HG02588 (cell line): ENCODE data around the gene DCAF12L1.

Source experiments
- ATAC-seq: cut with Tn5 transposase; IDR thresholded peaks from one replicate; pipeline ENCODE4 v1.9.1; 2021; ENCODE audit warnings: mild to moderate bottlenecking, moderate library complexity; ENCODE audit not compliant: unreplicated experiment

DCAF12L1 gene

DNA sequence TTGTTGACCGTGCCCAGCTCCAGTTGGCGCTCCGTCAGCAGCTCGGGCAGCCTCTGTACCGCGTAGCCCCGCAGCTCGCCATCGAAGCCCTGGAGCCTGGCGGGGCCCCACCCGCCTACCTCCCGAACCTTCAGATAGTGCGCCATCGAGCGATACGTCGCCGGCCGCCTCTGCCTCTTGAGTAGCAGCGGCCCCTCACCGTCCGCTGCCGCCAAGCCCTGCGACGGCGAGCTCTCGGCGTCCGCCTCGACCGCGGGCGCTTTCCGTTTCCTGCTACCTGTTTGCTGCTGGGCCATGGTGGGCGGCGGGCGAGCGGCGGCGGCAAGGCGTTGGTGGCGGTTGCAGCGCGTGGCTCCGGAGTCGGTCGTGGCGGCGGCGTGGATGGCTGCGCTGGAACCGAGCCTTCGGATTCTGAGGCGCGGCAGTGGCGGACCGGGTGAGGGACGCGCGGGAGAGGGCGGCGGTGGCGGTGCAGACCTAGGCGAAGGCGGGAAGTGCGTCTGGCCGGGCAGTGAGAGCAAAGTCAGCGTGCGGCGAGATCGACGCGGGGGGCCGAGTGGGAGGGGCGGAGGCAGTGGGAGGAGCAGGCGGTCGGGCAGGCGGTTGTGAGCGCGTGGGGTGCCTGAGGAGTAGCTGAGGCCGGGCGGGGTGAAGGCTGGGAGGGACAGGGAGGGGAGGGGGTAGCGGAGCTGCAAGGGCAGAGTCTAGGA is at the start of gene DCAF12L1:
Gene DCAF12L1, minus strand, starts transcription at position 502 of the 710 bp plus-strand sequence. Its CDS starts 206 bp downstream, at position 296.
- no peak for ATAC-seq

DNA sequence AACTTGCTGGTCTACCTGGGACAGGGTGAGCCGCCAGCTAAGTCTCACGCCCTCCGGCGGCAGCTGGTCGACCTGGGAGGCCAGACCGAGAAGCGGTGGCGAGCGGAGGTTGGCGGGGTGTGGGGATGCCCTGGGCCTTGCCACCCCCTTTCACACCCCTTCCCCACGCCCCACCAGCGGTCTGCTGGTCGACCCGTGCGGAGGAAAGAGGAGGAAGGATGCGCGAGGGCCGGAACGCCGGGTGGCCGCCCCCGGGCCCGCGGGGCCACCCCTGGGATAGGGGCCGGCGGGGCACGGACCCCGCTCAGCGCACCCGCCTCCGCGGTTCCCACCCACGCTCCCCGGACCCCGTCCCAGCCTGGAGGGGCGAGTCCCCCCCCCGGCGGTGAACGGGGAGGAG is 28.3 kb upstream of the DCAF12L1 start:
- ATAC-seq = no peak

DNA sequence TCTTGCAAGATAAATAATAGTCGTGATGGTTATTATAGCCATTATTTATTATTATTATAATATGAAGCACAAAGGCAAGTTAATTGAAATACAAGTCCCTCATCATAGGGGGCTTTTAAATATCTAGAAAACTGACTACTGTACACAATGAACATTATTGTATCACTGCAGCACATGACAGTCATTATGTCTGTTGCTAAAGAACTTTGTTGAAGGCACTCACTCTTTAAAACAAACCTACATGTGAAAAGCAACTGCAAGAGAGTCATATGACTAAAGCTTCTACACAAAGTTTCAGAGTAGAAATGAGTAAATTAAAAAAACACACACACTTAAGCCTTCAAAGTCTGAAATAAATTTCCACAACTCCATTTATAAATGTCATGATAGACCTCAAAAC is 23.3 kb upstream of the DCAF12L1 start:
- ATAC-seq = no peak

DNA sequence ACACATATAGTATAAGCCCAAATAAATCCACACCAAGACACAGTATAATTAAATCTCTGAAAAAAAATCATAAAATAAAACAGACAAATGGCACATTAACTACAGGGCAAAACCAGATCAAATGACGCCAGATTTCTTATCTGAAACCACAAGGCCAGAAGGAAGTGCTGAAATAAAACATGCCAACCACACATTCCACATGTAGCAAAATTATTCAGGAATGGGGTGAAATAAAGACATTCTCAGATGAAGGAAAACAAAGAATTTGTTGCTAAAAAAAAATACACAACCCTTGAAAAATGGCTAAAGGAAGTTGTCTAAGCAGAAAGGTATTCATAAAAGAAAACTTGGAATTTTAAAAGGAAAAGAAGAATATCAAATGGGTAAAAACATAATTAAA is 4.5 kb upstream of the DCAF12L1 start:
- no peak for ATAC-seq

DNA sequence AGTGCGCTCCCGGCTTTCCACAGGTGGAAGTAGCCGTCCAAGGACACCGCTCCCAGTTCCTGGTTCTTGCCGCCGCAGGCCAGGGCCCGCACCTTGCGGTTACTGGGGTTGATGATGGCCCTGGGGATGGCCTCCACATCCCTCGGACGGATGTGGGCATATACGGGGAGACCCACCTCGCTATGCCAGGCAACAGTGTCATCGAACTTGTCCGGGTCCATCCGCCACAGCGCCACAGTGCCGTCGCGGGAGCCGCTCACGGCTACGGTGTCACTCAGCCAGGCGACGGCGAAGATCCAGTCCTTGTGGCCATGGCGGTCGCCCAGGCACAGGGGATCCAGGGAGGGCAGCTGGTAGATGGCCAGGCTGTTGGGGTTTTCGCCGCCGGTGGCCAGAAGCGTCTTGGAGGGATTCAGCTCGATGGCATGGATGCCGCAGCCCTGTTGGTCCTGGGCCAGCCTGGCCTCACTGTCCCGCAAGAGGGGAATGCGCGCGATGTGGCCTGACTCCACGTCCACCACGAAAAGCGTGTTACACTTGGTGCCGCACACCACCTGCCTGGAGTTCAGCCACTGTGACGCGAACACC is 795 bp downstream of the DCAF12L1 start:
- ATAC-seq = no peak

DNA sequence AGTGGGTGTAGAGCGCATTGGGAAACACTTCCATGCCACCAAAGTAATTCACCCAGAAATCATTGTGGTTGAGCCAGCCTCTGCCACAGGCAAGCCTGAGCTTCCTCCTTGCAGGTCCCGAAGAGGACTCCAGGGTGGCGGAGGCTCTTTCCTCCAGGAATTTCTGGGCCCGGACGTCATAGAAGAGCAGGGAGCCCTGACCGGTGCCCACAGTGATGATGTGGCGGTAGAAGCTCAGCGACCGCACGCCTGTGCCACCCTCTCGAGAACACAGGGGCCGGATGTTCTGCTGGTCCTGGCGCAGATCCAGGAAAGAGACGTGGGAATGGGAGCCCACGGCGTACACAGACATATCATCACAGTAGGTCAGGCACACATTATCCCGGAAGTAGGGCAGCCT is 1.3 kb downstream of the DCAF12L1 start:
- ATAC-seq = no peak

DNA sequence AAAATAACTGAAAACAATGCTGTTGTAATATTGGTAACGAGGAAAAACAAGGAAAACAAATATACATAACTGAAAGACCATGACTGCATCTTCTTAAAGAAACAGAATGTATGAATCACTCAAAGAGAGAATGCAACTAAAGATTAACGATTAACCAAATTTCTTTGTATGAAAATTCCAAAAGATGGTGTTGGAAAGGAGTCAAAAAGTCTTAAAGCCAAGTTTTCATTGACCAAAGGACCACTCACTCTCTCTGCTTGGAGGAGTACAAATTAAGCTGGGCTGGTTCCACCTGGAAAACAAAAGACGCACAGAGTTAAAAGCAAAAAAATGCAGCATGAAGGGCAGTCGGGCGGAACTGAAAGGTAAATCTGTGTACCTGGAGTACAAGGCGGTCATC is 1.8 kb downstream of the DCAF12L1 start:
- no peak for ATAC-seq

DNA sequence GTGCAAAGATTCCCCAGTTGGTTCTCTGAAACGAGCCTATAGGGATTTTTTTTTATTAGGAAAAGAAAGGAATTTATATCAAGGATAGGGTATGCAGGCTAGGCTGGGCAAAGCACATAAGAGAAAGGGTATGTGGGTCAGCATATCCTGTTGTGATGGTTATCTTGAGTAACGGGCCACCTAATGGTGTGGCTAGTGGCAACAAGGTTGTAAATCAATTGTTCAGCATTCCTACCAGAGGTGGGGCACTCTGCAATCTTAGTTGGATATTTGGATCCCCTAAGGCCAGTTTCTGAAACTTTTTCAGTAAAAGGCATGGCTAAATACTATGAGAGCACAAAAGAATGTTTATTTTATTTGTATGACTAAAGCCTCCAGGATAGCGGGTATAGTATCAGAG is 42.7 kb downstream of the DCAF12L1 start:
- no peak for ATAC-seq
